Lower leg skin (tissue), 3 donors: ENCODE measurements around the gene SELL.

Experiments
- CTCF ChIP-seq, 3 donors: fragments of 450-650 bp; IDR thresholded peaks; one replicate each; pipeline ENCODE4 v1.5.1; 2016; ENCODE audit warnings: antibody characterized with exemption in 3 of 3, mild to moderate bottlenecking in 3 of 3, moderate library complexity in 2 of 3
- POLR2A ChIP-seq, 2 donors: fragments of 450-650 bp; IDR thresholded peaks; one replicate each; pipeline ENCODE4 v1.6.1; 2016 to 2017; ENCODE audit warnings: antibody characterized with exemption in 2 of 2, mild to moderate bottlenecking in 1 of 2, moderate library complexity in 1 of 2

- TF ChIP-seq CTCF (IDR thresholded peaks at IDR 0.05) (no peak), POLR2A (IDR thresholded peaks at IDR 0.05) (no peak)
Measured at GRCh38 chr1:169759038-169759437, 47.6 kb upstream of the SELL start.
